HG03354 (cell line): ENCODE data around the gene RANBP9.
A peak's percentile ranks its signal among the peaks of the same experiment; 100 is the strongest.

Experiments
- ATAC-seq: cut with Tn5 transposase; IDR thresholded peaks from one replicate; pipeline ENCODE4 v1.9.1; 2021; ENCODE audit warnings: mild to moderate bottlenecking; ENCODE audit not compliant: unreplicated experiment, poor library complexity, severe bottlenecking

RANBP9 gene

GRCh38 chr6:13614926-13615791, 96.5 kb downstream of the RANBP9 start, which contains the start of gene NOL7:
Gene NOL7, plus strand, starts transcription at chr6:13615335. Its CDS starts 24 bp downstream, at chr6:13615359.
- peak; percentile 89 for ATAC-seq

- ATAC-seq, result peak; percentile 20
Measured at GRCh38 chr6:13614126-13614925, 97.3 kb downstream of the RANBP9 start.

GRCh38 chr6:13613029-13613594, 98.5 kb downstream of the RANBP9 start:
- ATAC-seq, result no peak

- ATAC-seq, result no peak
Measured at GRCh38 chr6:13611715-13612114, 99.9 kb downstream of the RANBP9 start.

GRCh38 chr6:13605634-13606033, 106.0 kb downstream of the RANBP9 start:
- no peak for ATAC-seq

GRCh38 chr6:13604546-13605416, 106.9 kb downstream of the RANBP9 start:
- ATAC-seq, result no peak

- no peak for ATAC-seq
Measured at GRCh38 chr6:13604135-13604534, 107.5 kb downstream of the RANBP9 start.

GRCh38 chr6:13600036-13600435, 111.6 kb downstream of the RANBP9 start:
- ATAC-seq, result no peak

- ATAC-seq, result no peak
Measured at GRCh38 chr6:13597073-13597472, 114.6 kb downstream of the RANBP9 start.

GRCh38 chr6:13593720-13594119, 117.9 kb downstream of the RANBP9 start:
- ATAC-seq, result no peak

GRCh38 chr6:13593103-13593502, 118.5 kb downstream of the RANBP9 start:
- no peak for ATAC-seq

- no peak for ATAC-seq
Measured at GRCh38 chr6:13591205-13591921, 120.3 kb downstream of the RANBP9 start.

GRCh38 chr6:13590574-13591153, 121.0 kb downstream of the RANBP9 start:
- ATAC-seq, result no peak

GRCh38 chr6:13589801-13590200, 121.8 kb downstream of the RANBP9 start:
- no peak for ATAC-seq

GRCh38 chr6:13586603-13587542, 124.8 kb downstream of the RANBP9 start:
- ATAC-seq, result no peak

GRCh38 chr6:13581700-13582229, 129.9 kb downstream of the RANBP9 start:
- ATAC-seq, result no peak

- ATAC-seq, result no peak
Measured at GRCh38 chr6:13579911-13580310, 131.7 kb downstream of the RANBP9 start.
